LNCaP clone FGC (cell line): ENCODE measurements around the gene TM7SF2.

ENCODE experiments used
- DNase-seq: peaks from one replicate; pipeline ENCODE4 v3.0.0-alpha.2; 2011; ENCODE audit warnings: low read depth
- H3K4me3 ChIP-seq: 2 replicates; pipeline ENCODE4 v1.5.1; 2011; ENCODE audit warnings: mild to moderate bottlenecking, low read depth, low read length, control low read depth
- TF ChIP-seq, protein P1 (sequence below): IDR thresholded peaks from 2 replicates; pipeline ENCODE4 v1.5.1; 2012; ENCODE audit warnings: mild to moderate bottlenecking; ENCODE audit not compliant: control insufficient read depth, insufficient read depth; ENCODE audit errors: extremely low read depth

Gene TM7SF2

DNA sequence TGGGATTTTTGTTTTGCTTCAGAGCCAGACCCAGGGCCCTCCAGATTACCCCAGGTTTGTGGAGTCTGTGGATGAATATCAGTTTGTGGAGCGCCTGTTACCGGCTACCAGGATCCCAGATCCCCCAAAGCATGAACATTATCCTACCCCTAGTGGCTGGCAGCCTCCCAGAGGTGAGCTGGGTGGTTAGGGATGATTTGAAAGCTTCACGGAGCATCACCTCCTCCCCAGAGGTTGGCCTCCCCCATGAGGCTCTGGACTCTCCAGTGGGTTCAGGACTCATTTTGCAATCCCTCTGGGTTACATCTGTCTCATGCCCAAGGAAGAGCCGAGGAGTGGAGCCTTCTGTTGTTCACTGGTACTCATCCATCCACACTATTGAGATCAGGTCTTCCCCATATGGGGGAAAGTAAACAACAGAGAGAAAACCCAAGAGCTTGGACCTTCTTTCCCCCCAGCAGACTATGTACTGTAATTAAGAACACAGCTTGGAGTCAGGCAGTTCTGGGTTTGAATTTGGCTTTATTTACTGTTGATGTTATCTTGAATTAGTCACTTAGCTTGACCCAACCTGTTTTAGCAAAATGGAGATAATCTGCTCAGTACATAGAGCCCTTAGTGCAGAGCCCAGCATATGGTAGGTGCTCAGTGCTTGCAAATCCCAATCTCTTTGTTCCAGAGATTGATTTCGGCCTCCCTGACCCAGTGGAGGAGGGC, 13.0 kb downstream of the TM7SF2 start:
- no peak for DNase-seq
- TF ChIP-seq, protein P1, sequence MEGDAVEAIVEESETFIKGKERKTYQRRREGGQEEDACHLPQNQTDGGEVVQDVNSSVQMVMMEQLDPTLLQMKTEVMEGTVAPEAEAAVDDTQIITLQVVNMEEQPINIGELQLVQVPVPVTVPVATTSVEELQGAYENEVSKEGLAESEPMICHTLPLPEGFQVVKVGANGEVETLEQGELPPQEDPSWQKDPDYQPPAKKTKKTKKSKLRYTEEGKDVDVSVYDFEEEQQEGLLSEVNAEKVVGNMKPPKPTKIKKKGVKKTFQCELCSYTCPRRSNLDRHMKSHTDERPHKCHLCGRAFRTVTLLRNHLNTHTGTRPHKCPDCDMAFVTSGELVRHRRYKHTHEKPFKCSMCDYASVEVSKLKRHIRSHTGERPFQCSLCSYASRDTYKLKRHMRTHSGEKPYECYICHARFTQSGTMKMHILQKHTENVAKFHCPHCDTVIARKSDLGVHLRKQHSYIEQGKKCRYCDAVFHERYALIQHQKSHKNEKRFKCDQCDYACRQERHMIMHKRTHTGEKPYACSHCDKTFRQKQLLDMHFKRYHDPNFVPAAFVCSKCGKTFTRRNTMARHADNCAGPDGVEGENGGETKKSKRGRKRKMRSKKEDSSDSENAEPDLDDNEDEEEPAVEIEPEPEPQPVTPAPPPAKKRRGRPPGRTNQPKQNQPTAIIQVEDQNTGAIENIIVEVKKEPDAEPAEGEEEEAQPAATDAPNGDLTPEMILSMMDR = no peak
- no peak overlapping the region for H3K4me3 ChIP-seq

DNA sequence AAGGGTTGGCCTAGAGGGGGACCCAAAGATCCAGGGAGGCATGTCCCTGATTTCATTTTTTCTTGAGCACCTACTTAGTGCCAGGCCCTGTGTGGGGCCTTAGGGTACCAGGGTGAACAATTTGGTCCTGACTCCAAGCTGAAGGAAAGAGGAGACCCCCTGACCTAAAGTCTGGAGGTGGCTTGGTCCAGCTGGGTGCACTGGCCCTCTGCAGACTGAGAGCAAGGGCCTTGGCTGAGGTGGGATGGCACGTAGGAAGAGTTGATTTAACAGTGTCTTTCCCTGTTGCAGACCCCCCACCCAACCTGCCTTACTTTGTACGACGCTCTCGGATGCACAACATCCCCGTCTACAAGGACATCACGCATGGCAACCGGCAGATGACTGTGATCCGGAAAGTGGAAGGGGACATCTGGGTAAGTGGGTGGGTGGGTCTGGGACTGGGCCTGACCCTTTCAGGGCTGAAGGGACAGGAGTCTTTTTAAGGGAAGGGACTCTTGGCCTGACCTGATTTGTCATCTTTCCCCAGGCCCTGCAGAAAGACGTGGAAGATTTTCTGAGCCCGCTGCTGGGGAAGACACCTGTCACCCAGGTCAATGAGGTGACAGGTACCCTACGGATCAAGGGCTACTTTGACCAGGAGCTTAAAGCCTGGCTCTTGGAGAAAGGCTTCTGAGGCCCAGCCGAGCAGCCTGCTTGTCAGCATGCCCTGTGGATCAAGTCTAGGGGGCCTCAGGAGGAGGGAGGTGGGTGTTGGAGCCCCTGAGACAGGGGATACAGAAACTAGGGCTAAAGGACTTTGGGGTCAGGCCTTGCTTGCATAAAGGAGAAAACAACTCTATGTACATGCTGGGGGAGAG, 13.8 kb downstream of the TM7SF2 start:
- TF ChIP-seq, protein P1 = no peak
- no peak for DNase-seq
- no peak overlapping the region for H3K4me3 ChIP-seq

DNA sequence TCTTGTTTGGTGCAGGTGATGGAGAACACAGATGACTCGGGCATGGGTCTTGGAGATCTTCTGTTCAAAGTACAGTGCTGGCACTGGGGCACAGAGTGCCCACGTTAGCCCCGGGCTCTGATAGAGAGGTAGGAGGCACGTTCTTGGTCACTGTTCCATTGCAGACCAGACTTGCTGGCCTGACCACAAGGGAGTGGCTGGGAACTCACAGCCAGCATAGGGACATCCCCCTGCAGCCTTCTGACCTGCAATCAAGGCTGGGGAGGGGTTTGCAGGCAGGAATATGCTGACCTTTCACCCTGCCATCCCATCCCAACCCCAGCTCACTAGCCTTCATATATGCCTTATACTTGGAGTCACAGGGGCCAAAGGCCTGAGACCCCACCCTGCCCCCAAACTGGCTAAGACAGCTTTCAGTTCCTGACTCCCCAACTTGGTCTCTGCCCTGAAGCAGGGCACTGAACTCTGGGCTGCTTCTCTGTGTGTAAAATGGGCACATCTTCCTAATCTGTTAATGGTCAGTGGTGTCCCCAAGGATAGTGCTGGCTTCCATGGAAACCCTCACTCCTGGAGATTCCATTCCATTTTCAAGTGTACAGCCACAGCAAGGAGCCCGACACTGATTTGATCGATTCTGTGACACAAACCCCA, 15.1 kb downstream of the TM7SF2 start:
- TF ChIP-seq, protein P1 = no peak
- no peak overlapping the region for H3K4me3 ChIP-seq
- no peak for DNase-seq

DNA sequence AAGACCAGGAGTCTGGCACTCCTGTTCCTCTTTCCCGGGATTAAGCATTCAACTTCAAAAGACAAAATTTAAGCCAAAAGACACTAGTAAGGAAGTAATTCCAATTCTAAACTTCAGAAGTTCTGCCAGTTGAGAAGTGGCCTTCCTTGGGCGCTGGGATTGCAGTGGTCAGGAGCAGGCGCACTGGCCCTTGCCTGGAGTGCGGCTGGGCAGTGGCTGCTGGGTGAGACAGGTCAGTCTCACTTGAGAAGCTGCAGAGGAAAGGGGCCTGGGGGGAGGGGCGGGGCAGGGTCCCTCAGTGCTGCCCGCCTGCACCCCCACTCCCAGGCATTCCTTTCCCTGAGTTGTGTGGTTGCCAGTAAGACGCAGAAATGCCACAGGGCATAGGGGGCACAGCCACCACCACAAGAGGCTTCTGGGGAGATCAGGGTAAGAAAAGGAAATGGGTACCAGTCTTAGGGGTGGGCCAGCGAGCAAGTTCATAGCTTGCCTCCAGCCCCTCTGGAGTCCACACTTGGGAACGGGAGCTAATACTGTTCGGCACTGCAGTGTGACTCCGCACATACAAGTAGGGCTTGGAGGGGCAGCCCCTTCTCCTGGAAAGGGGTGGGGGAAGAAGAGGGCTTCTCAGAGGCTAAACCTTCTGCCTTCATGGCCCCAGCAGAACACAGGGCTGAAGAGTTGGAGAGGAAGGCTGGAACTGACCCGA, 16.0 kb downstream of the TM7SF2 start:
- TF ChIP-seq, protein P1 = no peak
- no peak overlapping the region for H3K4me3 ChIP-seq
- no peak for DNase-seq

DNA sequence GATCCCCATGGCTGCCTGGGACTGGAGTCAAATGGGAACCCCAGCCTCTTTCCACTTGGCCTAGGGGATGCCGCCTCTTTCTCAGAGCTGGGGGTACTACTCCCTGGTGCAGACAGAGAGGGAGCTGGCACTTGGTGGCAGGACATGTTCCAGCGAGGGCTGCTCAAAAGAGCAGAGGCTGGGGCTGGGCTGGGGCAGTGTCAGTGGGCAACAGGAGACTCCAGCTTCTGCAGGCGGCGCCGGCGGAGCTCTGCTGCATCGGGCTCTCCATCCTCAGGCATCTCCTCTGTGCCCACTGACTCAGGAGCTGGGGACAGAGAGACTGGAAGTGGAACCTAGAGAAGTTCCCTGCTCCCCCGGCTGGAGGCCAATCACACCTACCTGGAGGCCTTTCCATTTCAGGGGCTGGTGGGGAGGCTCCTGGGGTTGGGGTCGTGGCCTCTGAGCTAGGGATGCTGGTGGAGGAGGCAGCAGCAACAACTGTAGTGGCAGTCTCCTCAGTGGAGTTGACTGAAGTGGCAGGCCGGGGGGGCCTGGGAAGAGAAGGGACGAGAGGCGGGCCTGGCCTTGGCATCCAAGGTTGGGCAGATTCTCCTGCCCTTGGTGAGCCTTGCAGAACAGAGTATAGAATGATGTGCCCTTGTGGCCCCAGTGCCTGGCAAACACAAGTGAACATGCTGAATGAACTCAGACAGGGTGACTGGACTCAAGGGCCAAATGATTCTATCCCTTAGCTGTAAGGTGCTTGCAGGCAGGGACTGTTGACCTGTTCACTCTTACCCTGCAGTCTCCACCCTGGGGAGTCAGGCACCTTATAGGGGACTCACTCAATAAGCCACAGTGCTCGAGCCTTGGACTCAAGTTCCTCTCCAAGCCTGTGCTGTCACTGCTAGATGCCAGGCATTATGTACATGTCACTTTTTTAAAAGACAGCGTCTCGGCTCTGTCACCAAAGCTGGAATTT, 16.8 kb downstream of the TM7SF2 start:
- no peak overlapping the region for H3K4me3 ChIP-seq
- TF ChIP-seq, protein P1 = no peak
- no peak for DNase-seq
